Stimulated activated naive CD4-positive, alpha-beta T cell (primary cell): ENCODE data around the gene MYBL2.

Experiments
- DNase-seq, 6 experiments: peaks; one replicate each; lab custom pipeline; 2025; lab: John Stamatoyannopoulos, UW

The MYBL2 gene

GRCh38 chr20:43682446-43682845, 15.5 kb downstream of the MYBL2 start:
- DNase-seq, result no peak

DNA sequence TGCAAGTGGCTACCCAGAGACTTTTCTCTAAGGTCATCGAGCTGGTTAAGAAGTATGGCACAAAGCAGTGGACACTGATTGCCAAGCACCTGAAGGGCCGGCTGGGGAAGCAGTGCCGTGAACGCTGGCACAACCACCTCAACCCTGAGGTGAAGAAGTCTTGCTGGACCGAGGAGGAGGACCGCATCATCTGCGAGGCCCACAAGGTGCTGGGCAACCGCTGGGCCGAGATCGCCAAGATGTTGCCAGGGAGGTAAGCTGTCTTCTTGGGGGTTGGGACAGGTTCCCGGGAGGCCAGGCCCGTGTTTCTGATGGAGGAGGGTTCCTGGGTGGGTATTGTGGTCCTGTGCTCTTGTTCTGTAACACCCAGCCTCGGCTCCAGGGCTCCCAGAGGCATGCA, 19.9 kb downstream of the MYBL2 start:
- DNase-seq, result no peak

DNA sequence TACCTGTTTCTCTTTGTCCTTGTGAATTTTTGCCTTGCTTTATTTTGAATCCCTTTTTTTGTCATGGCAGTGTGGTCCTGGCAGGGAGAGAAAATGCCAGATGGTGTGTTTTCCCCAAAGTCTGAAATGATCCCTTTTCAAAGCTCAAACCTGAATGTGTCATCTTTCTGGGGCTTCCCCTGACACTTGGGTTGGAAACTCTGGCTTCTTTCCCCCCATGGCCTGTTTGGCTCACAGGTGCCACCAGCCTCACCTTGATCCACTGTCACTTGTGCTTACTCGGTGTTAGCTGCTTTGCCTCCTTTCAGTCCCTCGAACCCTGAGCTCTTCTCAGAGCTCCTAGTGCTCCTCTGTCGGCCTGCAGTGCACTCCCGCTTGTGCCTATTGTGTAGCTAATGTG, 22.3 kb downstream of the MYBL2 start:
- no peak for DNase-seq

GRCh38 chr20:43690943-43691598, 24.2 kb downstream of the MYBL2 start:
- no peak for DNase-seq

DNA sequence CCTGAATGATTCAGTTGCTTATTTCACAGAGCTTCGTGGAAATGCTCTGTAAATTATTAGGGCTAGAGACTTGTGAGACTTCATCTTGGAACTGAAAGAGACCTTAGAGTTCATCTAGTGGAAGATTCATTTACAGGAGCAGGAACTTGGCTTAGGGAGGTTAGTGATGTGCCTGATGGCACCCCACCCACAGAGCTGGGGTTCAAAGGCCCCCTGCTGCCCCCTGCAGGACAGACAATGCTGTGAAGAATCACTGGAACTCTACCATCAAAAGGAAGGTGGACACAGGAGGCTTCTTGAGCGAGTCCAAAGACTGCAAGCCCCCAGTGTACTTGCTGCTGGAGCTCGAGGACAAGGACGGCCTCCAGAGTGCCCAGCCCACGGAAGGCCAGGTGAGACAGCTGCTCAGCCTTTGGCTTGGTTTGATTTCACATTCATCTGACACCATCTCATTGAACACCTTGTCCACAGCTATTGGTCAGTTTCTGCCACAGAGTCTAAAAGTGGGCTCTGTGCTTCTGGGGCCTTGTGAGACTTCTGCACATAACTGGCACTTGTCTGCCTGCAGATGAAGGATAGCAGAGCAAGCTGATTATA, 25.1 kb downstream of the MYBL2 start:
- DNase-seq, result peak in 4 of 6 experiments; percentile 9 to 20 (median 14)

- no peak for DNase-seq
Observed at GRCh38 chr20:43694763-43695162, 27.8 kb downstream of the MYBL2 start.

GRCh38 chr20:43695571-43695970, 28.7 kb downstream of the MYBL2 start:
- no peak for DNase-seq

- DNase-seq, result no peak
Observed at GRCh38 chr20:43699941-43700565, 33.1 kb downstream of the MYBL2 start.

GRCh38 chr20:43700627-43701026, 33.7 kb downstream of the MYBL2 start:
- no peak for DNase-seq

- no peak for DNase-seq
Observed at GRCh38 chr20:43702502-43702901, 35.6 kb downstream of the MYBL2 start.

GRCh38 chr20:43710370-43711044, 43.6 kb downstream of the MYBL2 start:
- no peak for DNase-seq

- no peak for DNase-seq
Observed at GRCh38 chr20:43711098-43711654, 44.3 kb downstream of the MYBL2 start.

DNA sequence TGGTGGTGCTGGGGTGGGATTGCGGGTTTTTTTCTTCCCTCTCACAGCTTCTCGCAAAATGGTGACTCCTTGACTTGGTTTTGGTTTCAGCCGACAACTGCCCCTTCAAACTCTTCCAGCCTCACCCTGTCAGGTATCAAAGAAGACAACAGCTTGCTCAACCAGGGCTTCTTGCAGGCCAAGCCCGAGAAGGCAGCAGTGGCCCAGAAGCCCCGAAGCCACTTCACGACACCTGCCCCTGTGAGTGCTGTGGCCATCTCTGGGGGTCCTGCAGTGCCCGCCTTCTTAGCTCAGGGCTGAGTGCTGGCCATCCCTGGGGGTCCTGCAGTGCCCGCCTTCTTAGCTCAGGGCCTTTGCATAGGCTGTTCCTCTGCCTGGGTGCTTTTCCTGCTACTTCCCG, 48.1 kb downstream of the MYBL2 start:
- DNase-seq, result no peak

- DNase-seq, result no peak
Observed at GRCh38 chr20:43715511-43715910, 48.6 kb downstream of the MYBL2 start.

GRCh38 chr20:43716123-43716522, 49.2 kb downstream of the MYBL2 start:
- DNase-seq, result no peak

DNA sequence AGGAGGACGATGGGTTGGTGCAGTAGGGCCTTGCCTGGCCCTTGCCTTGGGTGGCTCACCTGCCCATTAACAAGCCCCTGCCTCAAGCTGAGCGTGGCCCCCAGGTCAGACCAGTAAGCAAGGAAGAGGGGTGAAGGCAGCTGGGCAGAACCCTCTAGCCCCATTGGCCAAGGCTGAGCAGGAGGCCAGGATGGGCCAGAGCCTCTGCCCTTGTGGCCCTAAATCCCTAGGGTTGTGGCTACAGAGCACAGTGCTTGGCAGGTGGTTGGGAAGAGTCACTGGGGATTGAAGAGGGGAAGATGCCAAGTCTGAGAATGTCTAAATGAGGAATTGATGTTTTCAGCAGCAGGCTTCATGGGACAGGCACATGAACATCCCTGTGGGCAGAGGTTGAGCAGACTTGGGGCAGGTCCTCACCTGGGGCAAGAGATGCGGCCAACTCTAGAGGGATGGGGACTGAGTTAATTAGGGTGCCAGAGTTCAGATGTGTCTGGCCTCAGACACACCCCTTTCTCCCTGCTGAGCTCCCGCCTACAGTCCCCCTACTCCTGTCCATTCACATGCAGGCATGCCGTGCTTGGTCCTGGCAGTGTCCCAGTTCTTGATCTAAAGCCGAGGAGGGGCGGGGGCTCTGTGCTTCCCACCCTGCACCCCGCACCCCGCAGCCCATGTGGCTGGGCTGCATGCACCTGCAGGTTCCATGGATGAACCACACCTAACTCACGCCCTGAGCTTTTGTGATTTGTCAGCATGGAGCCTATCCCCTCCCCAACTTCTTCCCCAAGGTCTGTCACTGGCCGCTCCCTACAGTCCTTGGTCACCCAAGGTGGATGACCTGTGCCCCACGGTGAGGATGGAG, 50.1 kb downstream of the MYBL2 start:
- DNase-seq, result no peak

DNA sequence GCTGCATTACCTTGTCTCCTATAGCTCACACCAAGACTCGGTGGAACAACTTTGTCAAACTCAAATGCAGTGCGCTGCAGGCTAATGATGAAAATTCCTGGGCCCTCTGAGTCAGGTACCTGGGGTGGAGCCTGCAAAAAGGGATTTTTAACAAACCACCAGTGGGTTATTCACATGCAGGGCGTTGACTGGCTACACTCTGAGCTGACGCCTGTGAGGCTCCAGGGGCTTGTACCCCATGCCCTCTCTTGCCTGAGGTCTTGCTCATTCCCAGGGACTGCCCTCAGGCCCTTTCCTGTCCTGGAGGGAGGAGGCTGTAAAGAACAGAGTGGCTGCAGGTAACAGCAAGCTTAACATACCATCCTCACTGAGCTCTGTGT, 50.7 kb downstream of the MYBL2 start:
- DNase-seq, result no peak

DNA sequence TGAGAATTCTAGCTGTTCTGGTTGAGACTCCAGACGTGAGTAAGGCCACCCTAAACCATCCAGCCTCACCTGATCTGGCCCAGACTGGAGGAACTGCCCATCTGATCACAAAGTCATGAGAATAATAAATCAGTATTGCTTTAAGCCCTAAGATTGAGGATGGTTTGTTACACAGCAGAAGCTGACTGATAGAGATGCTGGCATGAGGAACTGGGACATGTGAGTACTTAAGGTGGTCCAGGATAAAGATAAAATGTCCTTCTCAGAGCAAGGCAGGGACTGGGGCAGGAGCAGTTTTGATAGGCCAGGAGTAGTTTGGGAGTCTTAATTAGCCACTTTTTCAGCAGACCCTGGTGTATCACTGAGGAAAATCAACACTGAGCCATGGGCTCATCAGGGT, 53.1 kb downstream of the MYBL2 start:
- no peak for DNase-seq

GRCh38 chr20:43721097-43721428, 54.1 kb downstream of the MYBL2 start:
- DNase-seq, result no peak

GRCh38 chr20:43721429-43722152, 54.7 kb downstream of the MYBL2 start:
- DNase-seq, result peak in 1 of 6 experiments; percentile 48

- peak; percentile 55 to 85 (median 75) for DNase-seq
Observed at GRCh38 chr20:43722153-43722505, 55.2 kb downstream of the MYBL2 start.
